GM18511 (cell line): Measurements from ENCODE around the gene DBN1.

Experiments used
- ATAC-seq: cut with Tn5 transposase; IDR thresholded peaks from one replicate; pipeline ENCODE4 v1.9.1; 2021; ENCODE audit warnings: mild to moderate bottlenecking, moderate library complexity; ENCODE audit not compliant: unreplicated experiment

The DBN1 gene

DNA sequence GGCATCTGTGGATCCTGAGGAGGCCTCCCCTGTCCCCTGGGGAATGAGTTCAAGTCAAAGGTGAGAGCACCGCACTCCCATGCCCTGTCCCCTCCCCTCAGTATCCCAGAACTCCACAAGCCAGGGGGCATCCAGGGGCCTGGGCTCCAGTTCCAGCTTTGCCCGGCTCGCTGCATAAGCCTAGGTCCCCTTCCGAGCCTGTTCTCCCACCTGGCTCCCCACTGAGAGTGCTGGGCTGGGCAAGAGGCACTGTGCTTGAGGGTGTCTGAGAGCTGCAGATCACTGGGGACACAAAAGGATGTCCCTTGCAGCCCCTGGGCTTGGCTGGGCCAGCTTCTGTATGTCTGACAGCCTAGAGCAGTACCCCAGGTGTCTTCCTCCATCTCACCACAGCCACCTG is 31.6 kb upstream of the DBN1 start:
- ATAC-seq = no peak

- ATAC-seq = no peak
Observed at GRCh38 chr5:177504086-177505056, 30.9 kb upstream of the DBN1 start.

- no peak for ATAC-seq
Observed at GRCh38 chr5:177503351-177504085, 30.1 kb upstream of the DBN1 start.

GRCh38 chr5:177502886-177503285 is 29.5 kb upstream of the DBN1 start:
- no peak for ATAC-seq

DNA sequence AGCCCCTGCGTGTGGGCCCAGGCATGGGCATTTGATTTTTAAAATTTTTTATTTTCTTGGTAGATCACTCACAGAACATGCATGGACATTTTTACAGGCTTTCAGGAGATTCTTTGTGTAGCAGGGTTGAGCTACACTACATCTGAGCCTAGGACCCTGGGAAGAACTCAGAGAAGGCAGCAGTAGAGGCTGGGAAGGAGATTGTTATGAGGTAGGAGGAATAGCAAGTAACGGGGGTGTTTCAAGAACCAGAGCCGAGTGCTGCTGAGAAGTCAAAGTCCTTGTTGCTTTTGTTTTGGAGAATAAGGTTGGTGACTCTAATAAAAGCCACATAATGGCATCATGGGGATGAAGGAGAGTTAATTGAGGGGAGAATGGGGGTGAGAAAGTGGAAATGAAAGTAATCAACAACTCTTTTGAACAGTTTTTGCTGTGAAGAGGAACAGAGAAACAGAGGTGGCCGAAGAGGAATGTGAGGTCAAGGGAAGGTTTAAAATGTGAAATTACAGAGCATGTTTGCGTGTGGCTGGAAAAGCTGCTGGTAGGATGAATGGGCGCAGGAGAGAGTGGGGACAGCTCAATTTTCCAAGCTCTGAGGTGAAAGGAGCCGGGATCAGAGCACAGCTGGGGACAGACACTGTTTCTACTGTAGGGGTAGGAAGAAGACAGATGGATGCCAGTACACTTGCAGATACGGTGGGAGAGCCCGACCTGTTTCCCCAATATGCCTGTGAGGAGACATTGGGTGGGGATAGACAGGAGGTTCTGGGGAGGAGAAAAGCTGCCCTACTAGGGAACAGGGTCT is 28.6 kb upstream of the DBN1 start:
- ATAC-seq = peak; percentile 38

- ATAC-seq = peak; percentile 28
Observed at GRCh38 chr5:177500685-177501522, 27.5 kb upstream of the DBN1 start.

DNA sequence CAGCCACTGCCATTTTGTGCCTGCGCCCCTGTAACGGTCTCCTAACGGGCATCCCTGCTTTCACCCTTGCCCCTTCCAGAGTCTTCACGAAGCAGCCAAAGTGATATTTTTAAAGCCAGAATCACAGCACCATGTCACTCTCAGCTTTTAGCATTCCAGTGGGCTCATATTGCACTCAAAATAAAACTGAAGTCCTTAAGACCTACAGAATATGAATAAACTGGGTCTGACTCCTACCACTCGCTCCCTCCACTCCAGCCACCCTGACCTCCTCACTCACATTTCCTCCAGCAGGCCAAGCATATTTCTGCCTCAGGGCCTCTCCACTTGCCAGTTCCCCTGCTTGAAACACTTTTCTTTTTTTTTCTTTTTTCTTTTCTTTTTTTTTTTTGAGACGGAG is 26.4 kb upstream of the DBN1 start:
- no peak for ATAC-seq

- no peak for ATAC-seq
Observed at GRCh38 chr5:177498013-177498787, 24.8 kb upstream of the DBN1 start.

GRCh38 chr5:177497292-177498012 is 24.0 kb upstream of the DBN1 start, which contains the start of gene PDLIM7:
Gene PDLIM7, minus strand, starts transcription at chr5:177497604. Its CDS starts 1,092 bp downstream, at chr5:177496512.
- ATAC-seq = peak; percentile 72

DNA sequence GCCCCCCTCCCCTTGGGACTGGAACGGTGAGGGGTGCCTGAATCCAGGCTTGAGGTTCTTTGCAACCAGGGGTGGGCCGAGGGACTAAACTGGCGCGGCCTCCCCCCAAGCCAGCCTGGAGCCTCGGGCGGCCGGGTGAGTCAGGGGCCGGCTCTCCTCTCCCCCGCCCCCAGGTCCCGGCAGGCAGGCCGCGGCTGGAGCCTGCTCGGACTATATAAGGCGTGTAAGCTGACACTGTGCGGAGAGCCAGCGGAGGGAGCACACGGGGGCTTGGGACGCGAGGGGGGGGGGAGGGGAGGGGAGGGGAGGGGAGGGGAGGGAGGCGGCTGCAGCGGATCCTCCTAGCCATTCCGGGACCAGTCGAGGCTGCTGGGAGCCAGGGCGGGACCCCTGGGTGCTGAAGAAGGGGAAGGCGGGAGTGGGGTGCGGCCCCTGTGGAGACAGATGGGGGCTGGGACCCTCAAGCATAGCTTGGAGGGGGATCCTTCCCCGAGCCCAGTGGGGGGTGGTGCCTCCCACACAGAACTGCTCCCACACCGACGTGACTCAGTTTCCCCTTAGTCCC is 23.4 kb upstream of the DBN1 start:
- peak; percentile 2 for ATAC-seq

- ATAC-seq = no peak
Observed at GRCh38 chr5:177496070-177496726, 22.8 kb upstream of the DBN1 start.

DNA sequence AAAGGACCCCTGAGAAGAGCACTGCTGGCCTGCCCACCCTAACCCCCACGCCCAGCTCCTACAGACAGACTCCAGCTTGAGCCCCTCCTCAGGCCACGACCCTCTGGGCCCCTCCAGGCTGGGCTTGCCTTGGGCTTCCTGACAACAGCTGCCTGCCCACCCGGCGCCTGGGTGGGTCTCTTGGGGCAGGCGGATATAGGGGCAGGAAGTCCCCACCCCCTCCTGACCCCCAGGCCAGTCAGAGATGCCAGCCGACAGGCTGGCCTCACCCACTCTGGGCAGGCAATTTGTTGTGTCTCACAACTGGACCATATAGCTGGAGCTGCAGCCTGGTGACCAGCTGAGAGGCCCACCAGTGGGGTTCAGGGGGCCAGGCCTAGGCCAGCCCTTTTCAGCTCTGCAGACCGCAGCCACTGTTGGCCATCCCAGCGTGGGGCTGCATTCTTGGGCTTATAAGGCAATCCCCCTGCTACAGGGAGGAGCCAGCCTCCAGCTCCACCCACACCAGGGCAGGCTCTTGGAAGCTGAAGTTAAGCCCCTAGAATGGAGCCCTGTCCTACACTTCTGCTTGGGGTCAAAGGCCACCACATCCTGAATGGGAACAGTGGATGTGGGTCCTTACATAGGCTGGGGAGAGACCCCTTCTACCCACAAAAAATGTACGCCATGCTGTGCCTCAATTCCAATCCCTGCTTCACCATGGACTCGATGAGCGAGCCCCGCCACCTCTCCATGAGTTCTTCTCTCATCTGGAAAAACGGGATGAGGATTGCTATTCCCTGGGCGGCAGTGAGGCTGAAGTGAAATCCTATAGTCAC is 22.0 kb upstream of the DBN1 start:
- ATAC-seq = no peak

GRCh38 chr5:177494346-177495195 is 21.1 kb upstream of the DBN1 start:
- no peak for ATAC-seq

- no peak for ATAC-seq
Observed at GRCh38 chr5:177493795-177494345, 20.4 kb upstream of the DBN1 start.

DNA sequence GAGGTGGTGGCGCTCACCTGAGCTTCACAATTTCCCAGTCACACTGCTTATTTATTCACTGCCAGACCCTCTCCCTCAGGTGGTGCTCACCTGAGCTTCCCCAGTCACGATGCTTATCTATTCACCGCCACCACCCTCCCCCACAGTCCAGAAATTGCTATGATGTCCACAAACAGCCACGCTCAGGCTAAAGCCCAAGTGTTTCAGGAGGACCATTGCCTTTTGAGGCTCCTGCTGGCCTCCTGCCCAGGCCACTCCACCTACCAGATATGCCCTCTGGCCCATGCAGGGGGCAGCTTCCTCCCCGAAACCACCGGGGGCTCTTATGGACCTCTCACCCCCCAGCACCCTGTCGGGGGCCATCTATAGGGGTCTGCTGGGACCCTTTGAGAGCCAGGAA is 19.4 kb upstream of the DBN1 start:
- ATAC-seq = no peak
